GM19372 (cell line): ENCODE results near the gene PPFIA3.

Source experiments
- ATAC-seq: cut with Tn5 transposase; IDR thresholded peaks from one replicate; pipeline ENCODE4 v1.9.1; 2021; ENCODE audit warnings: mild to moderate bottlenecking, low read depth, moderate library complexity; ENCODE audit not compliant: unreplicated experiment

PPFIA3 gene

DNA sequence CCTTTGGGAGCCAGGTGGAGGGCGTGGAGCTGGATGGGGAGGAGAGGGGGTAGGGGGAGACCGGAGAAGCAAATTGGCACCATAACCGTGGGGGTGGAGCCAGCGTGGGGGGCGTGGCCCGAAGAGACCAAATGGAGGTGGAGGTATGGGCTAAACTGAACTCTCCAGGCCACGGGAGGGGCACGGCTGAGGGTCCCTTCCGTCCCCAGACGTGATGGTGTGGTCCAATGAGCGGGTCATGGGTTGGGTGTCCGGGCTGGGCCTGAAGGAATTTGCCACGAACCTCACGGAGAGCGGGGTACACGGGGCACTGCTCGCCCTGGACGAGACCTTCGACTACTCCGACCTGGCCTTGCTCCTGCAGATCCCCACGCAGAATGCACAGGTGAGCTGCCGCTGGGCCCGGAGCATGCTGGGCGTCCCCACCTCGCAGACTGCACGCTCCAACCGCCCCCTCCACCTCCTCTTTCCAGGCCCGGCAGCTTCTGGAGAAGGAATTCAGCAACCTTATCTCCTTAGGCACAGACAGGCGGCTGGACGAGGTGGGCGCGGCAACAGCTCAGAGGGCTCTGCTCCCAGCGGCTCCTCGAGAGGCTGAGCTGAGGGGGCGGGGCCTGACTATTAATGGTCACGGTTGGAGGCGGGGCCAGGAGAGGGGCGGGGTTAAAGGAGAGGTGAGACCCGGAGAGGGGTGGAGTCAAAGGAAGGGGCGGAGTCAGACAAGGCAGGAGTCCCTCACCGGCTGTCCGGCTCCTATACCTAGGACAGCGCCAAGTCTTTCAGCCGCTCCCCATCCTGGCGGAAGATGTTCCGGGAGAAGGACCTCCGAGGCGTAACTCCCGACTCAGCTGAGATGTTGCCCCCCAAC, 29.7 kb downstream of the PPFIA3 start:
- no peak for ATAC-seq

DNA sequence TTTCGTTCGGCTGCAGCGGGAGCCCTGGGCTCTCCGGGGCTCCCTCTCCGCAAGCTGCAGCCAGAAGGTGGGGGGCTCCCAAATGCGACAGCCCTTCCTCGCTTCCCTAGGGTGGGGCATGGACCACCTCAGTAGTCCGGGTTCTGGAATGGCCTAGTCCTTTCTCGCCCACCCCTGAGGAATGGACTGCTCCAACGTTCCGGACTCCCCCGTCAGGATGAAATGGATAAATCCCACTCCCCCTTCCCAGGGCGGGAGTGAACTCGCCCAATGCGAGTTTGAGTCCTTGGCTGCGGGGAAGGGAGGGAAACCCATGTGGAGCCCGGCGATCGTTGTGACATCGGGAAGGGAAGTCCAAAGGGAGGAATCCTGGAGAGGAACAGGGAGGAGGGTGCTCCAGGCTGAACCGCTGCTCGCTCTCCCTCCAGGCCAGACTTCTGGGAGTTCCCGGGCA, 30.3 kb downstream of the PPFIA3 start:
- ATAC-seq: no peak

- no peak for ATAC-seq
Measured at GRCh38 chr19:49150106-49150943, 31.0 kb downstream of the PPFIA3 start.

- ATAC-seq: no peak
Measured at GRCh38 chr19:49150944-49151243, 31.6 kb downstream of the PPFIA3 start.

DNA sequence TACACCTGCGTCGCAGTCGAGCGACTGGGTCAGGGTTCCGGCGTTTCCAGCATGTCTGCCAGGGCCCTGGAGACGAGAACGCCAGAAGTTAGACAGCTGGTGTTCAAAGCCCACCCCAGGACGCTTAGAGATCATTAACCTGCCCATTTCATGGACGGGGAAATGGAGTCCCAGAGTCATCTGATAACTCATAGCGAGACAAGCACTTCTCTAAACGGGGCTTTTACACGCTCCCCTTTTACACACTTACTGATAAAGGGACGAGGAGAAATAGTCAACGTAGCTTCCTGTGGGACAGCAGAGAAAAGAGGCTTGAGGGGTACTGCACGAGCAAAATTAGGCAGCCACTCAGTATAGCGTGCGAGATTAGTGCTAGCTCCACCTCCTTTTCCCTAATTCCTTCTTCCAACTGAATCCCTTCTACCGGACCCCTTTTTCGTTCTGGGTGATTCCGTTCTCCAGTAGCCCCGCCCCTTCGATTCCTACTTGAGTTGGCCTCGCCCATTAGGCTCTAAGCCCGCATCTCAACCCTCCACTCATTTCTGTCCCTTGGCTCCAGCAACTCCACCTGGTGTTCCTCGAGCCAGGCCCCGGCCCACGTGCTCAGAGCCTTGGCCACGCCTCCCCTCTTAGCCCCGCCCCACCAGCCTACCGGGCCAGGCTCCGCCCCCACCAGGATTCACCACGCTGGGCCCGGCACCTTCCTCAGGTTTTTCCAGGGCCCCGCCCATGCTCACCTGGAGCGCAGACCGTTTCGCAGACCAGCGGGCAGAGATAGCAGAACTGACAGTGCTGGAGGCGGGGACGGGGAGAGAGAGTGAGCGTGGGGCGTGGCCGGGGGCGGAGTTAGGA, 32.1 kb downstream of the PPFIA3 start:
- ATAC-seq: no peak

DNA sequence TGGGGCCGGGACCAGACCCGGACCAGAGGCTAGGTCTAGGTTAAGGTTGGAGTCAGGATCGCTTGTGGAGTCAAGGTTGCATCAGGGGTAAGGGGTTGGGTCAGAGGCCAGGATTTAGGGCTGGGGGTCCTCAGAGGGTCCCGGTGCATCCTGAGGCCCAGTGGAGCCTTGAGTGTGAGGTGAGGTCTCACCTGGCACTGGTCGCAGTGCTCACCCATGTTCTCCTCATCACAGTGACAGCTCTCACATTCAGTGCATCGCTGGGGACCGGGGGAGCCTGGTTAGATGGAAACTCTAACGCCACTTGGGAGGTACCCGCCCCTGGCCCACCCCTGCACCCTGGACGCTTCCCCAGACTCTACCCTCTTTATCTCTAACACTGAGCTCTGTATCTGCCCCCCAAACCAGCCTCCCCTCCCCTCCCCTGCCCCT, 32.8 kb downstream of the PPFIA3 start:
- no peak for ATAC-seq

GRCh38 chr19:49153167-49153809, 33.9 kb downstream of the PPFIA3 start:
- ATAC-seq: no peak

GRCh38 chr19:49154279-49154678, 34.9 kb downstream of the PPFIA3 start:
- no peak for ATAC-seq

DNA sequence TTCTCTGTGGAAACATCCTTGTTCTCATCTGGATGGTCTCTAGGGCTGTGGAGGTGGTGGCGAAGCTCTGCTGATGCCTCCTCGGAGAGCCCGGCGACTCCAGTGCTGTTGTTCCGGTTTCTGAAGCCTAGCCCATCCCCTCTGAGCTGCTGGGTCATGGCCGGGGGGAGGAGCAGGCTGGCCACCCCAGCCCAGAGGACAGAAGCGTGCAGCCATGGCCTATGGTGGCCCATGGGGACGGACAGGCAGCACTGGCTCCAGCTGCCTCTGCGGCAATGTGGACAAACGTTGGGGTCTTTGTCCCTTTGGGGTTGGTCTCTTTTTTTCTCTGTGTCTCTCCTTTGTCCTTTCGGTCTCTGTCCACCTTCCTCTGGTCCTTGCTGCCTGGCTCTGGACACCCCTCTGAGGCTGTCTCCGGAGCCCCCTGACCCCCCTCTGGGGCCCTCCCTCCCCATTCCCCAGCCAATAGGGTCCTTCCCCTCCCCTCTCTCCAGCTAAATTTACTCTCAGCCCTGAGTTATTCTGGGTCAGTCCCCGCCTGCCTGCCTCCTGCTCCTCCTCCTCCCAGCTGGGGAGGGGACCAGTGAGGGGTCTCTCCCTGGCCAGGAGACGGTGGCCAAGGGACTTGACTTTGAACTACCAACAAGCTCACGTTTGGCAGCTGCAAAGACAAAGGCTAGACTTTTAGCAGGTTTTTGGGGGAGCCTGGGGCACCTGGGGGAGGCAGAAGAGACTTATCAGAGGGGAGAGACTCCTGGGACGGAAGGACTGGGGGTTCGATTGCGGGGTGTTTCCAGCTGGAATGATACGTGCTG, 35.9 kb downstream of the PPFIA3 start, which contains the start of gene HRC:
Gene HRC (minus strand): TSS at position 392 of the 815 bp plus-strand sequence. CDS start 159 bp downstream, at position 233.
- ATAC-seq: no peak

- ATAC-seq: no peak
Measured at GRCh38 chr19:49155820-49156346, 36.5 kb downstream of the PPFIA3 start.

GRCh38 chr19:49157445-49158224, 38.3 kb downstream of the PPFIA3 start, which contains the start of gene TRPM4:
TRPM4 (plus strand) TSS chr19:49157792; CDS start chr19:49157867, 75 bp downstream.
- no peak for ATAC-seq

DNA sequence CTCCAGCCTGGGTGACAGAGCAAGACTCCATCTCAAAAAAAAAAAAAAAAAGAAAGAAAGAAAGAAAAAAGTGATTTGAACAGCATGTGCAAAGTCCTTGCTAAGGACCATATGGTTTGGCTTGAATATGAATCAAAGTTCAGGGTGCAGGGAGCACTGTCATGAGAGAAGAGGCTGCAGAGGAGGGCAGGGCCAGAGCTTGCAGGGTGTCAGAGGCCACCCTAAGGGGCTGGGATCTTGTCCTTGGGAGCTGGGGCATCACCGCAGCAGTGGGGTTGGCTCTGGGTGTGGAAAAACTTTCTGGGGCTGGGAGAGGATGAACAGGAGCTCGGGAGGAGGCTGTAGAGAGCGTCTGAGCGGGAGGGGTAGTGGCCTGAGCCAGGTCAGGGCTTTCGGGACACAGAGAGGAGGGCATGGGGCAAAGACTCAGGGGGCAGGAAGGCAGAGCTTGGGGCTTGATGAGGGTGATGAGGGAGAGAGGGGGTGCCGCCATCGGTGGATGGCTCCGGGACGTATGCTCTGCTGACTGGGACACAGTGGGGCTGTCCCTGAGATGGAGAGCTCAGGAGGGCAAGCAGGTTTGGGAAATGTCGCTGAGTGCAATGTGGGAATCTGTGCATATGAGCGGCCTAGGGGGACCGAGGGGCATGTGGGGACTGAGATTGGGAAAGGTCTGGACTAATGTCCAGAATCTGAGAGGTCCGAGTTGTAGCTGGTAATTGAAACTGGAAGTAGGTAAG, 41.3 kb downstream of the PPFIA3 start:
- ATAC-seq: no peak

- ATAC-seq: no peak
Measured at GRCh38 chr19:49161987-49162386, 42.6 kb downstream of the PPFIA3 start.

- no peak for ATAC-seq
Measured at GRCh38 chr19:49165111-49165750, 45.9 kb downstream of the PPFIA3 start.

DNA sequence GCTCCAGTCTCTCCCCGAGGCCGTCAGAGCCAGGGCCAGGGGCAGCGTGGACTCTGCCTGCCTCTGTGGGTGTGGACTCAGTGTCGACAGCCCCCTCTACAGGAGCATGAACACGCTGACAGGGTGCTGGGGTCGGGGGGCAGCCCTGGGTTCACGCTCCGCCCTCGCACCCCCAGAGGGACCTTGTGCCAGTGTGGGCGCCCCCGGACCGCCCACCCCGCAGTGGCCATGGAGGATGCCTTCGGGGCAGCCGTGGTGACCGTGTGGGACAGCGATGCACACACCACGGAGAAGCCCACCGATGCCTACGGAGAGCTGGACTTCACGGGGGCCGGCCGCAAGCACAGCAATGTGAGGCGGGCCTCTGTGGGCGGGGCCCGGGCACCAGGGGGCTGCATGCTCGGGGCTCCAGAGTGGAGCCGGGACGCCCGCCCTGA, 46.5 kb downstream of the PPFIA3 start:
- no peak for ATAC-seq

DNA sequence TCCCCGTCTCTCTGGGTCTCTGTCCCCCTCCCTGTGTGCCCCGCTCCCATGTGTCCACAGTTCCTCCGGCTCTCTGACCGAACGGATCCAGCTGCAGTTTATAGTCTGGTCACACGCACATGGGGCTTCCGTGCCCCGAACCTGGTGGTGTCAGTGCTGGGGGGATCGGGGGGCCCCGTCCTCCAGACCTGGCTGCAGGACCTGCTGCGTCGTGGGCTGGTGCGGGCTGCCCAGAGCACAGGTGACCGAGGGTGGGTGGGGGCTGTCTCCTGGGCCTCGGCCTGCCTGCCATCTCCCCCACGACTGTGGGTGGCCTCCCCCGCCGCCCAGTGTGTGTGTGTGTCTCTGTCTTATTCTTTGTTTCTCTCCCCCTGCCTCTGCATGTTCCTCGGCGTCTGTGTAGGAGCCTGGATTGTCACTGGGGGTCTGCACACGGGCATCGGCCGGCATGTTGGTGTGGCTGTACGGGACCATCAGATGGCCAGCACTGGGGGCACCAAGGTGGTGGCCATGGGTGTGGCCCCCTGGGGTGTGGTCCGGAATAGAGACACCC, 48.6 kb downstream of the PPFIA3 start:
- no peak for ATAC-seq

GRCh38 chr19:49168421-49168820, 49.1 kb downstream of the PPFIA3 start:
- ATAC-seq: no peak
